Stimulated activated CD4-positive, alpha-beta T cell treated with anti-CD3 and anti-CD28 coated beads, Interleukin-2, amount 100 ng/mL, for 4 hours (primary cell): ENCODE data around the gene MXI1.

Source experiments
- DNase-seq: peaks from one replicate; pipeline ENCODE4 v3.0.0-alpha.2; 2020; ENCODE audit warnings: low read depth

The MXI1 gene

DNA sequence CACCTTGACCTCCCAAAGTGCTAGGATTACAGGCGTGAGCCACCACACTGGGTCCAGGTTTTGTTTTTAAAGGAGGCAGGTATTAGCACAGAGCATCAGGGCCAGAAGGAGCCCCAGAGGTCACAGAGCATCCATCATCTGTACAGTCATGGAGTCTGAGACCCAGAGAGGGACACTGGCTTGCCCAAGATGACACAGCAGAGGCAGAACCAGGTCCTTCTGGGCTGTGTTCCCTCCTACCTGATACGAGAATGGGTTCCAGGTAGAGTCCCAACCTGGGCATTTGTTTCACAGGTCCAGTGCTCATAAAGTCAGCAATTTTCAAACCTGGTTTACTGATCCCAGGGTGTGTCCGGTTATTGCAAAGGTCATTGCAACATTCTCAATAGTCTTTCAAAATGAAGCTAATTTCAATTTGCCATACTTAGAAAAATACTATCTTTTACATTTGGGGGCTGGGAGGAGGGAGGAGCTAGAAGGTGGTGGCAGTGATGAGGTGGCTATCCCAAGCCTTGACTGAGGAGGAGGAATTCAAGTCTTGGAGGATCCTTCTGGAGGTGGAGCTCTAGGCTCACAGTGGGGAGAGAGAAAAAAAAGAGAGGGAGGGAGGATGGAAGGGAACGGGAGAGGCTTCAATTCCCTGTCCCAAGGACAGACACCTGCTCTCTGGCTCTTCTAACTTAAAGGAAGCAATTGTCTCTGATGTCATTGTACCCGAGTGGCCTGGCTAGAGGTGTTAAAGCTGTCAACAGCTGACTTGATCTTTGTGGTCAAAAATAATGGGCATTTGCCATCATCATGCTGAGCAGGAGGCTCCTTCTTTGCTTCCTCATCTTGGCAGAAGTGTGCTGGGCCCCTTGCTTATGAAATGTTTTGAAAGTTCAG lies 8.1 kb downstream of the MXI1 start:
- DNase-seq, result no peak

DNA sequence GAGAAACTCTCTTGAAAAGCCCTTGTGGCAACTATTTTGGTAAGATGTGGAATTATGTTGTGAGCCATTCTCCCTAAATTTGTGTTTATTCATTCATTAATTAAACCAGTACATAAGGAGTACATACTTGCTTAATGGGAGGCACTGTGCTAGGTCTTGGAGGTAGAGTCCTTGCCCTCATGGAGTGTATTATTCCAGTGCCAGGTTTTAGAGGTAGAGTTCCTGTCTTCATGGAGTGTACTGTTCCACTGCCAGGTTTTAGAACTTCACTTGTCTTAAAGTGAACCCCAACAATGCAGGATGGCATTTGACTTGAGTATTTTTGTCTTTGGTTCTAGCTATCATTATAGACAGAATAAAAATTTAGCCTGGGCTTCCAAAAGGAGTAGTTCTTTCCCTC lies 8.8 kb downstream of the MXI1 start:
- DNase-seq, result no peak

DNA sequence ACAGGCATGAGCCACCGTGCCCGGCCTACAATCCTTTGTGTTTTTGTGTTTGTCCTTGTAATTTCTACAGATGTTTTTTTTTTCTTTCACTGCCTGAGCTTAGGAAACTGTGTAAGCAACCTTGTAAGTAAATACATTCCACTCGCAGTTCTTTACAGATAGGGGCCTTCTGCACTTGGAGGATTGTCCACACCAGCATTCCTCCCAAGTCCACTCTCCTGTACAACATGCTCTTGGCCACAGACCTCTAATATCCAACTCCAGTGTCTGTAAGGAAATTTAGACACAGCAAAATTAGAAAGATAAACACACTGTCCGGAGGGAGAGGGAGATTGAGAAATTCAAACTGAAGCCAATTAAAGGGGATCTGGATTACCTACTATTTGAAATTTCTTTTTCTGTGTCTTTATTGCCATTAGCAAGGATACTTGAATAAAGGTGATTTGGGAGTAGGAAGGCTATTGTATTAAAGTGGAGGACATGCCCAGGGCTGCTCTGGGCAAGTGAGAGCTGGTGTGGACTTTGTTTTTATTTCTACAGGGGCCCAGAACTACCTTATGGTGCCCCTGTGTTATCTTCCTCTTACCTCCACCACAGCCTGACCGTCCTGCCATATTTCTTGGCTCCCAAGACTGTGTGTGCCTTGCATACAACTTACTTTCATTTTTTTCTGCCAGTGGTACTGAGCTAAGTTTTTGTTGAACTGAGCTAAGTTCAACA lies 9.7 kb downstream of the MXI1 start:
- no peak for DNase-seq

DNA sequence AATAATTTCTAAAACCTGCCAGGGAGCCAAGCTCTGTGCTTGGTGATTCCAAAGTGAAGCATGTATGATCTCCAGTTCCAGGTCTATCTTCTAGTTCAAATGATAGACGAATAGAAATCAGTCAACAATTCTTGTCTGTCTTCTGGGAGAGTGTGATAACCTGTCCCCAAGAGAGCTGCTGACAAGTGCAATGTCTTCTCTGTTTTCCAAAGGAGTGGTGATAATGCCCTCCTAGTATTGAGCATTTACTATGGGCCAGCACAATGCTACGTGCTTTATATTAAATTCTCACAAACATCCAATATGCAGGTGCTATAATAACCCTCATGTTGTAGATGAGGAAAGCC lies 10.2 kb downstream of the MXI1 start:
- no peak for DNase-seq

DNA sequence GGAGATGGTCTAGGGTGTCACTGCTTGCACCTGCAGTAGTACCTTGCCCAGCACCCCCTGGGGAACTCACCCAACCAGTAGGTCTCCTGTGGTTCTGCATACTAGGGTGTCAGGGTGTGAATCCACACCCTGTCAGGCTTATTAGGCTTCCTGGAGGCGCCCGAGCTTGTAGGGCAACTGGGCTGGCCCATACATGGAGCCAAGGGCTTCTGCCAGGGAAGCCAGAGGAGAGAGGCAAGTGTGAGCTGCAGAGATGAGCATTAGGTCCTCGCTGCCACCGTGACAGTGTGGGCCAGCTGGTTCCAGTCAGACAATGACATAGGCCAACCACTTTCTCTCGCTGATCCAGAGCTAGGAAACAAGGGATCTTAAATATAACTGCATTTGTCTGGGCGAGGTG lies 11.2 kb downstream of the MXI1 start:
- DNase-seq, result no peak

DNA sequence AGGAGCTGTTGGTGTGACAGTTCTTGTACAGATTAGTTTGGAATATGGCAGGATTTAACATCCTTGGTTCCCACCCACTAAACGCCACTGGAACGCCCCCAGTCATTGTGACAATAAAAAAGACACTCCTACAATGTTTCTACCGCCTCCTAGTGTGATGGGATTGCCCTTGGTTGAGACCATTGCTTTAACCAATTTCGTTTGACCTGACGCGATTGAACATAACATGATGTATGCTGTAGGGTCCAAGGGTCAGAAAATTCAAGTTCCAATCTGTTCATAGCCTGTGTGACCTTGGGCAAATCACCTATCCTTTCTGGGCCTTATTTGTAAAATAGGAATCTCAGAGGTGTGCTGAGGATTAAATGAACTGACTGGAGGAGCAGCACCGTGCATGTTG lies 12.5 kb downstream of the MXI1 start:
- DNase-seq, result no peak

DNA sequence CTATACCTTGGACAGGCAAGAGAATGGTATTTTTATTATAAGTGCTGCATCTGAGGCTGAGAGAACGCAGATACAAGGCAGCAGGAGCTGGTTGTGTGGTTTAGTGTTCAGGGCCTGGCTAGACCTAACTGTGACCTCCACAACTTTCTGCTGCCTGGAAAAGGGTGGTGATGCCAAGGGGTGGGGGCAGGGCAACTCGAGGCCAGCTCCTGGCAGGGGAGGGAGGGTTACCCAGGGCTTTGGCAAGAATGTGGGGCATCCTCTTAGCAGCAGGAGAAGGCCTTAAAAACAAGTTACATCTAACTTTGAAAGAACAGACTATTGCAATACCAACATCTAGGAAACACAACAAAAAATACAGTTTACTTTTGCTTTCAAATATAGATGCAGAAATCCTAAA lies 13.0 kb downstream of the MXI1 start:
- no peak for DNase-seq

DNA sequence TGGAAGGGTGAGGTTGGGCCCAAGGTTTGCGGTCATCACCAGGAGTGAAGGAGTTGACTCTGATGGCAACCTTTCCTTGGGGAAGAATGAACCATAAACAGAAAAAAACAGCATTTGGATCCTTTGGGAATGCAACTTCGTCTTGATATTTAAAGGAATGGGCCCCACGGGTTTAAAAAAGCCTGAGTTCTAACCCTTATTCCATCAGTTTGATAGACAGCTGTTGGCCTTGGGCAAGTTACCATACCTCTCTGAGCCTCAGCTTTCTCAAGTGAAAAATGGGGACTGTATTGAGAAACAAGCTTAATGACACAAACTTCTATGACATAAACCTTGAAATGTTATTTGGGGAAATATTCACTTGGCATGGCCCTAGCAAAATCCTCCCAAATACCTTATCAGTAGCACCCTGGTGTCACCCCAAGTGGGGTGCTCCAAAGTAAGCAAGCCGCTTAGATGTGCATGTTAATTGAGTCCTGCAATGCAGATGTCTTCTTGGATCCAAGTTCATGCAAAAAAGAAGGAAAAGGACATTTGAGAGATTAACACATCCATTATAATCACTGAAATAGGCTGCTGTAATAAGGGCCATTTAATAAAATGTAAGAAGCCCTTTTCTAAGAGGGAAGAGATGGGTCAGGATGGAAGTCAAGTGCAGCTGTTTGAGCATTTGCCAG lies 13.8 kb downstream of the MXI1 start:
- no peak for DNase-seq

DNA sequence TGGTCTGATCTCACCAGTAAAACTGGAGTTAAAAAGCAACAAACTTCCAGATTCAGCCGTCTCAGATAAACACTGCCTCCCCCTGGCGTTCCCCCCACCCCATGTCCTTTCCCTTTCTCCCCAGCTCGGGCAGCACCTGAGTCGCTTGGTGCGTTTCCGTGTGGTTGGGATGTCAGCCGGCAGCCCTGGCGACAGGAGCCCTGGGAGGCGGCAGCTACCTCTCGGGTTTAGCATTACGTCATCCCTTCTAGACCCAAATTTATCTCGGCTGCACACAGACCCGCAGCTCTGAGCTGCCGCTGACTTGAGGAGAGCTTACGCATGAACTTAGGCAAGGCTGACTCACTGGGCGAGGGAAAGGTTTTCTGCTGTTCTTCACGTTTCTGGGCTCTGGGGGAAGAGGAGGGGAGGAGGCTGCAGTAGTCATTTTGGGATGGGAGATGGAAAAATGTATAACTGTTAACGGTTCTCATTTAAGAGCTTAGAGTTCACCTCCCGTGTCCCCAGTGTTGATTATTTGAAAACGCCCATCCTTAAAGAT lies 14.4 kb downstream of the MXI1 start:
- DNase-seq, result peak; percentile 77

DNA sequence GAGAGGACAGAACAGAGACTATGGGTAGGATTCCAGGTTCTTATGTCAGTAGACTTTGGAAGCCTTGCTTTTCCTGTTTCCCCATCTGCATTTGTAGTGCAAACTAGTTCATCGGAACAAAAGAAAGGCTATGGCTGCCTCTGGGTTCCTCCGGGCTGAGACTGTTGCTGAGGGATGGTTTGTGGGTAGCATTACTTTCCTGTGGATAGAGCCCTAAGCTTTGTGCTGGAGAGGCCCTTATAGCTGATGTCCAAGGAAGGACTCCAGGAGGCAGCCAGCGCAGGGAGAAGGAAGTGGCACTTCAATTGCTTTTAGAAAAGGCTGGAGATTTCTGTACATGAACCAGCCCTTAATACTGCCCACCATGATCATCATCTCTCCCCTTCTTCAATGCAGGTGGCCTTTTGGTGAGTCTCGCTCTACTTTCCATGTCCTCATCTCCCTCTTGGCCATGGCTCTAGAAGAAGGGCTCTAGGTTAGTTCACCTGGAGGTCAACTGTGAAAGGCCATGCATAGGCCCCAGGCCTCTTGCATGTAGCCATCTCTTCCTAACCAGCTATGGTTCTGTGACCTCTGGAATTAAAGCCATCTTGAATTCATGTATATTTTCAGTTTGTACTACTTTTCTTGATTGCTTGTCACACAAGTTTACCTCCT lies 15.4 kb downstream of the MXI1 start:
- no peak for DNase-seq

DNA sequence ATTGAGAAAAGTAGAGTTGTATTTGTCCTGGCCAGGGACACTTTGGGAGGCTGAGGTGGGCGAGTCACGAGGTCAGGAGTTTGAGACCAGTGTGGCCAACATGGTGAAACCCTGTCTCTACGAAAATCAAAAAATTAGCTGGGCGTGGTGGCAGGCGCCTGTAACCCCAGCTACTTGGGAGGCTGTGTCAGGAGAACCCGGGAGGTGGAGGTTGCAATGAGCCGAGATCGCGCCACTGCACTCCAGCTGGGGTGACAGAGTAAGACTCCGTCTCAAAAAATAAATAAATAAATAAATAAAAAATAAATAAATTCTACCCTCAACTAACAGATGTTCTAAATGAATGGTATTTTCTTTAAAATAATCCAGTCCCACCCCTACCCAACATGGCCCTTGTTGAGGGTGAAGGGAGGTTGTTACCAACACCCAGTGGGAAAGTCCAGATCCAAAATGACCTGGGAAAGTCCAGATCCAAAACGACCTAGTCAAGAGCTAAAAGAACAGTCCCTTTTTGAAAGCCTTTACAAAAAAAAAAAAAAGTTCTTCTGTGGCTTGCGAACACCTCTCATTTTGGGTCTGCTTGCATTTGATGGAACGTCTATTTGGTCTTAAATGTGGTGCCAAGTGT lies 16.0 kb downstream of the MXI1 start:
- no peak for DNase-seq

DNA sequence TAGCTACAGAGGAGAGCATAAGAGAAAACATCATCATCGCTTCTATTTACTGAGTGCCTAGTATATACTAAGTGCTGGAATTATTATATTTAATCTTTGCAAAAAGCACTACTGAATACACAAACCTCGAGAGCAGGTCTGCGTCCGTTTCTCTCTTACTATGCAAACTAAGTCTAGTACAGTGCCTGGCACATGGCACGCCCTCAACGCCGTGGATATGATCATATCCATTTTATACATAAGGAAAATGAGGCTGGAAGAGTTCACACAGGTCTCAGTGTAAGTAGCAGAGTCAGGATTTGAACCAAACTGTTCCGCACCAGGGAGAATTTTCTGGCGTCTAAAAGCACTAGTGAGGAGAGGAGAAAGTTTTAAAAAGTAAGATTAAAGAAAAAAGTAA lies 17.6 kb downstream of the MXI1 start:
- DNase-seq, result no peak

DNA sequence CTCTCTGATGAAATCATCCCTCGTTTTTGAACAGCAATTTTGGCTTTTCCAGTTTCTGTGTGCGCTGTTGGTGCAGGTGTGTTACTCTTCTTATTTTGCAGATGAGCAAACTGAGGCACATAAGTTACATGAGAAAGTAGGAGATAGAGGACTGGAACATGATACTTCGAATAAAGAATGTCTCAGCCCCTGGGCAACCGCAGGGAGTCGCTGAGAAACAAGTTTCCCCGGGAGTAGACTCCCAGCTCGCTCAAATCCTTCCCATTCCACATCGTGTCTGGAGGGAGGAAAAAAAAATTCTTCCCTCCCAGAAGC lies 18.0 kb downstream of the MXI1 start:
- no peak for DNase-seq

DNA sequence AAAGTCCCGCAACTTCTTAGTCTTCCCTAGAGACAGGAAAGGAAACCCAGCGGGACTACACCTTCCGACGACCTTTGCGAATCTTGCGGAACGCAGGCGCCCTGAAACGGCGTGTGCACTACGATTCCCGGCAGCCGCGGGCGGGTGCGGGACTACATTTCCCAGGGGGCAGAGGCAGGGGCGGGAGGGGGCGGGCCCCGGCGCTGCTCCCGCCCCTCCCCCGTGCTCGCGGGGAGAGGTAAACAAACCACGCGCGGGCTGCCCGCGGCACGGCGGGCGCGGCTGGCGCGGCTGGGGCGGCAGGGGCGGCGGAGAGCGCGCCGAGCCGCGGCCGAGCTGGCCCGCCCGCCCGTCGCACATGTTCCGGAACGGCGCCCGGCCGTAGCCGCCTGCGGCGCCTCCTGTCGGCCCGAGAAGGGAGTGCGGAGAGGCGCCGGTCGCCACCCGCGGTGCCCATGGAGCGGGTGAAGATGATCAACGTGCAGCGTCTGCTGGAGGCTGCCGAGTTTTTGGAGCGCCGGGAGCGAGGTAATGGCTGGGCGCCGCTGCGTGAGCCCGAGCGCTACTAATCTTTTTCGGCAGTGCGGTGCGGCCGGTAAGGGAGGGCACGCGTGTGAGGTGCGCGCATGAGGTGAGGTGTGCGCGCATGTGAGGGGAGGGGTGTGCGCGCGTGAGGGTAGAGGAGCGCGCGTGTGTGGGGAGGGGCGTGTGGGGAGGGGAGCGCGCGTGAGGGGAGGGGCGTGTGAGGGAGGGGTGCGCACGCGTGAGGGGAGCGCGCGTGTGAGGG lies 18.5 kb downstream of the MXI1 start:
- peak; percentile 84 for DNase-seq

DNA sequence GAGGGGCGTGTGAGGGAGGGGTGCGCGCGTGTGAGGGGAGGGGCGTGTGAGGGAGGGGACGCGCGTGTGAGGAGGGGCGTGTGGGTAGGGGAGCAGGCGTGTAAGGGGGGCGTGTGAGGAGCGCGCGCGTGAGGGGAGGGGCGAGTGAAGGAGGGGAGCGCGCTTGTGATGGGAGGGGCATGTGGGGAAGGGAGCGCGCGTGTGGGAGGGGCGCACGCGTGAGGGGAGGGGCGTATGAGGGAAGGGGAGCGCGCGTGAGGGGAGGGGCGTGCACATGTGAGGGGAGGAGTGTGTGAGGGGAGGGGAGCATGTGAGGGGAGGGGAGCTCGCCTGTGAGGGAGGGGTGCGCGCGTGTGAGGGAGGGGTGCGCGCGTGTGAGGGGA lies 19.1 kb downstream of the MXI1 start:
- peak; percentile 83 for DNase-seq

DNA sequence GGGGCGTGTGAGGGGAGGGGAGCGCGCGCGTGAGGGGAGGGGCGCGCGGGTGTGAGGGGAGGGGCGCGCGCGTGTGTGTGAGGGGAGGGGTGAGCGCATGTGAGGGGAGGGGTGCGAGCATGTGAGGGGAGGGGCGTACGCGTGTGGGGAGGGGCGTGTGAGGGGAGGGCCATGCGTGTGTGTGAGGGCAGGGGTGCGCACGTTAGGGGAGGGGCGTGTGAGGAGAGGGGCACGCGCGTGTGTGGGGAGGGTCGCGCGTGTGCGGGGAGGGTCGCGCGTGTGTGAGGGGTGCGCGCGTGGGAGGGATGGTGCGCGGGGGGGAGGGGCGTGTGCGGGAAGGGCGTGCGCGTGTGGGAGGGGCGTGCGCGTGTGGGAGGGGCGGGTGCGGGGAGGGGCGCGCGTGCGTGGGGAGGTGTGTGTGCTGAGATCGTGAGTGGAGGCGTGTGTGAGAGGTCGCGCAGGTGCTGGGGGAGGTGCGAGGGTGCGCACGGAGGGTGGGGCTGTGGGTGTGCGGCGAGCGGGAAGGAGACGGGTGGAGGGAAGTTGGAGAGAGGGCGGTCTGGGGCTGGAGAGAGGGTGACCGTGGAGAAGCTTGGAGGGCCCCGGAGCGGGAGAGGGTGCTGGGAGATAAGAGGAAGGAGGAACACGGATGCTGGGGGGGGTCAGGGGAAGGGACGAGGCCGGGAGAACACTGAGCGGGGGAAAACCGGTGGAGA lies 19.7 kb downstream of the MXI1 start:
- peak; percentile 77 for DNase-seq

DNA sequence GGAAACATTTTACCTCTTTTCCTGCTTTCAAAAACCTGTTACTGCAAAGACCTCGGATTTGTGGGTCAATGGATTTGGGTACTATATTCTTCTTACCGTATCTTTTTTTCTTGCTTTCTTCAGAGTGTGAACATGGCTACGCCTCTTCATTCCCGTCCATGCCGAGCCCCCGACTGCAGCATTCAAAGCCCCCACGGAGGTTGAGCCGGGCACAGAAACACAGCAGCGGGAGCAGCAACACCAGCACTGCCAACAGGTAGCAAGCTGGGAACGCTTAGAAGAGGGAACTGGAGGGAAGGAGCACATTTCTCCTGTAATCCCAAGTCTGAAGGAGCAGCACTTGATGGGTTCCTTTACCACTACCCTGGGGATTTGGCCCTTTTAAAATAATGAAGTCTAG lies 20.7 kb downstream of the MXI1 start:
- DNase-seq, result no peak

DNA sequence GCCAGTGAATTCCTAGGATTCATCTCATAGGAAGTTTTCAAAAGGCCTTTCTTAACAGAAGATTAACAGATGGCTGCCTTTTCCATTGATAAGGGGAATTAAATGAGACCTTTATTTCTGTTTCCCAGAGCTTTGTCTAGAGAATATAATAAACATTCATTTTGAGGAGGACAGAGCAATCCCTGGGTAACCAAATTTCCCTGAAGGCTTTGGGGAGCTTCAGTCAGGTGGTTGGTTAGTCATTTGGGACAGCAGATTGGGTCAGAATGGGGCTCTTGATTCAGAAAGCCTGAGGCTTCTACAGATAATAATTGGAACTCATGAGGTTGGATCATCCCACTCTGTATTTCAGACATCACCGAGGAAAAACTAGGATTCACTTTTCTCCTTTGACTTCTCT lies 21.8 kb downstream of the MXI1 start:
- no peak for DNase-seq

DNA sequence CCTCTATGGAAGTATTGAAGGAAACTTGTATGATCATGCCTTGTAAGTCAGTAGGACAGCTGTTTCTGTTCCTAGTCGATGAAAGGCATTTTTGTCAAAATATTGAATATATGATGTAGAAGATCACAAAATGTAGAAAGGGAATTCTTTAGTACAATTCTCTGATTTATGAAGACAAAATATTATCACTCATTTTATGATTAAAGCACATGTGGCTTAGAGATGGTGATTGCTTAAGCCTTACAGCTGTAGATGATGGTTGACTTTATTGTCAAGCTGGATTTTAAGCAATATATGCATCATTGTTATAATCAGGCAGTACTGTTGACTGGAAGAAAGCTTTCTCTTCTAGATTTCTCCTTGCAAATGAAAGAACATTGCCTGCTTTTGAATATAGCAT lies 26.4 kb downstream of the MXI1 start:
- DNase-seq, result no peak

DNA sequence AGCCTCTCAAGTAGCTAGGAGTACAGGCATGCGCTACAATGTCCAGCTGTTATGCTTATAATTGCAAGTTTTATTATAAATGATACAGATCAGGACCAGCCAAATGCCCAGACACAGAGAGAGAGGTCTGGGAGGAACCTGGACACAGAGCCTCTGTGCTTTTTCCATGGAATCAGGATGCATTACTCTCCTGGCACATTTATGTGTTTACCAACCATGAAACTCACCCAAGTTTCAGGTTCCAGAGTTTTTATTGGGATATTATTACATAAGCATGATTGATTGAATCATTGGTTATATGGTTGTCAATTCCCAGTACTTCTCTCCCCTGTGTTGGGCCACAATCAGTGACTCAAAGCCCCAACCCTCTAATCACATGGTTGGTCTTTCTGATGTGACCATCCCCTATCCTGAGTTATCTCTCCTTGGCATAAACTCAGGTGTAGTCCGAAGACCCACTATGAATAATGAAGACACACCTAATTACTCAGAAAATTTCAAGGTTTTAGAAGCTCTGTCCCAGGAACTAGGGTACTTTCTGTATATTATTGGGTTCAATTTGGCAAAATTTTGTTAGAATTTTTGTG lies 30.6 kb downstream of the MXI1 start:
- no peak for DNase-seq
